ENCODE data around the gene SUCLG2.

DNA sequence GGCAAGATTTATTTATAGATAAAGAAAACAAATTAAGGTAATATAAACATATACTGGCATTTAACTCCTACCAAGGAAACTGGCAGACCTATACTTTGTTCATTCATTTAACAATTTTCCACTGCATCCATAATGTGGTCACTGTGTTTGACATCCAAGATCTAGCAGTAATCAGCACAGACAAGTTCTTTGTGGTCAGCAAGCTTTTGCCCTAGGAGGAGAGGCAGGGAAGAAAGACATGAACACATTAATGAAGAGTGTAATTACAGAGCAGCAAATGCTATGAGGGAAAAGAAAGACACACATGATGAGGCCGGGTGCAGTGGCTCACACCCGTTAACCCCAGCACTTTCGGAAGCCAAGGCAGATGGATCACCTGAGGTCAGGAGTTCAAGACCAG is 34.4 kb downstream of the SUCLG2 start:
- TF ChIP-seq, protein P1, sequence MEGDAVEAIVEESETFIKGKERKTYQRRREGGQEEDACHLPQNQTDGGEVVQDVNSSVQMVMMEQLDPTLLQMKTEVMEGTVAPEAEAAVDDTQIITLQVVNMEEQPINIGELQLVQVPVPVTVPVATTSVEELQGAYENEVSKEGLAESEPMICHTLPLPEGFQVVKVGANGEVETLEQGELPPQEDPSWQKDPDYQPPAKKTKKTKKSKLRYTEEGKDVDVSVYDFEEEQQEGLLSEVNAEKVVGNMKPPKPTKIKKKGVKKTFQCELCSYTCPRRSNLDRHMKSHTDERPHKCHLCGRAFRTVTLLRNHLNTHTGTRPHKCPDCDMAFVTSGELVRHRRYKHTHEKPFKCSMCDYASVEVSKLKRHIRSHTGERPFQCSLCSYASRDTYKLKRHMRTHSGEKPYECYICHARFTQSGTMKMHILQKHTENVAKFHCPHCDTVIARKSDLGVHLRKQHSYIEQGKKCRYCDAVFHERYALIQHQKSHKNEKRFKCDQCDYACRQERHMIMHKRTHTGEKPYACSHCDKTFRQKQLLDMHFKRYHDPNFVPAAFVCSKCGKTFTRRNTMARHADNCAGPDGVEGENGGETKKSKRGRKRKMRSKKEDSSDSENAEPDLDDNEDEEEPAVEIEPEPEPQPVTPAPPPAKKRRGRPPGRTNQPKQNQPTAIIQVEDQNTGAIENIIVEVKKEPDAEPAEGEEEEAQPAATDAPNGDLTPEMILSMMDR (IDR thresholded peaks at IDR 0.05), result no peak
- no peak for TF ChIP-seq POLR2A (IDR thresholded peaks at IDR 0.05)

All from body of pancreas (tissue), 4 donors.